Small intestine (tissue), 7 donors: ENCODE measurements around the gene CYP8B1. TPM values are rescaled to one million over a fixed set of nuclear protein-coding genes. Genes with fewer than 3 reads are reported as not detected.

ENCODE experiments used
- DNase-seq, 2 donors: peaks; one replicate each; pipeline versions ENCODE4 v3.0.0 to v3.0.0-alpha.2; 2013
- FAIRE-seq: peaks from 2 replicates; lab custom pipeline; 2012; peaks lifted over from hg19 to GRCh38; lab: Jason Lieb, UNC
- H3K27ac ChIP-seq, 3 donors: one replicate each; pipeline ENCODE4 v1.5.1; 2013; ENCODE audit warnings: low read length in 2 of 3, mild to moderate bottlenecking in 2 of 3, control low read depth in 1 of 3, inconsistent platforms in 1 of 3, low read depth in 1 of 3, moderate library complexity in 1 of 3
- H3K27me3 ChIP-seq, 3 donors: one replicate each; pipeline ENCODE4 v1.6.1; 2013; ENCODE audit warnings: low read length in 3 of 3, inconsistent platforms in 1 of 3; ENCODE audit not compliant: control insufficient read depth in 3 of 3, insufficient read depth in 3 of 3
- H3K36me3 ChIP-seq, 3 donors: one replicate each; pipeline ENCODE4 v1.6.1; 2013; ENCODE audit warnings: low read length in 3 of 3, inconsistent platforms in 1 of 3, low read depth in 1 of 3, mild to moderate bottlenecking in 1 of 3, moderate library complexity in 1 of 3; ENCODE audit not compliant: control insufficient read depth in 3 of 3, insufficient read depth in 2 of 3
- H3K4me1 ChIP-seq, 3 donors: one replicate each; pipeline ENCODE4 v1.6.1; 2013; ENCODE audit warnings: low read length in 2 of 3, inconsistent platforms in 1 of 3, low read depth in 1 of 3, mild to moderate bottlenecking in 1 of 3, moderate library complexity in 1 of 3; ENCODE audit not compliant: control insufficient read depth in 3 of 3, insufficient read depth in 2 of 3
- H3K4me3 ChIP-seq, 3 donors: one replicate each; pipeline ENCODE4 v1.5.1; 2013; ENCODE audit warnings: low read length in 3 of 3, control low read depth in 1 of 3, inconsistent platforms in 1 of 3, low read depth in 1 of 3, mild to moderate bottlenecking in 1 of 3, moderate library complexity in 1 of 3
- H3K9me3 ChIP-seq, 2 donors: one replicate each; pipeline ENCODE4 v1.6.1; 2013; ENCODE audit warnings: low read depth in 1 of 2, low read length in 1 of 2; ENCODE audit not compliant: control insufficient read depth in 2 of 2, insufficient read depth in 1 of 2
- WGBS, 3 donors: extraction: QIAGEN DNeasy Blood & Tissue Kit; methylation state at CpG; one replicate each; pipeline ENCODE4 v1.1.7; 2013; 5-methylcytosine and 5-hydroxymethylcytosine counted together
- polyA plus RNA-seq, 4 donors: library from polyadenylated mRNA; stranded (reverse) in 3 of 4; unstranded in 1 of 4; fragments of 200-250 nt in 3 of 4; fragments of 120-200 nt in 1 of 4; gene quantifications; one replicate each; pipeline versions ENCODE4 v1.2.1 to v1.2.3, GENCODE V29; 2013
- donor health status: healthy with polysubstance abuse.
- donor health status: control.
- donor health status: control.
- donor health status: Bipolar disorder and iron deficiency.
- donor health status: healthy.

The CYP8B1 gene
- polyA plus RNA-seq, 4 donors = 0.01 to 0.25 TPM; not detected in 2

DNA sequence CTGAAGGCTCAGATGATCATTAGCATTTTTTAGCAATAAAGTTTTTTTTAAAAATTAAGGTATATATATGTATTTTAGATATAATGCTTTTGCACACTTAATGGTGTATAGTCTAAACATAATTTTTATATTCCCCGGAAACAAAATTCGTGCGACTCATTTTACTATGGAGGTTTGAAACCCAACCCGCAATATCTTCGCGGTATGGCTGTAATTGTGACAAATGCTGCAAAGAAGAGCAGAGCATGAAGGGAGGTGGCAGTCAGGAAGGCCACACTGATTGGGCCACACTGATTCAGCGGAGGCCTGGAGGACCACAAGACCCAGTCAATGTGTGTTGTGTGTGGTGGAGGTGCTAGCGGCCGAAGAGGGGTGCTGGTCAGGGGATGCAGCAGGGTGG is 4.5 kb upstream of the CYP8B1 start:
- peaks cover 0 to 16% (median 0%) of the 10 kb centered on the region in 3 donors for H3K4me1 ChIP-seq
- DNase-seq (no peak), FAIRE-seq (no peak)
- no peak overlapping the region for H3K27ac ChIP-seq
- H3K9me3 ChIP-seq = no peaks in the 10 kb centered on the region
- peak overlapping the region in 1 of 3 donors; percentile 66 for H3K4me3 ChIP-seq
- 85 to 92% (median 90%) methylated on average over 9 of the region's 9 CpGs for WGBS, 3 donors
- no peaks in the 10 kb centered on the region for H3K36me3 ChIP-seq
- H3K27me3 ChIP-seq = no peaks in the 10 kb centered on the region

GRCh38 chr3:42877881-42878280 is 2.2 kb upstream of the CYP8B1 start:
- no peaks in the 10 kb centered on the region for H3K36me3 ChIP-seq
- WGBS, 3 donors = 86 to 87% (median 86%) methylated on average over 2 of the region's 2 CpGs
- DNase-seq (no peak), FAIRE-seq (no peak)
- H3K4me1 ChIP-seq = peaks cover 0 to 16% (median 0%) of the 10 kb centered on the region in 3 donors
- no peak overlapping the region for H3K27ac ChIP-seq
- no peak overlapping the region for H3K4me3 ChIP-seq
- H3K27me3 ChIP-seq = no peaks in the 10 kb centered on the region
- peaks cover 0 to 4% of the 10 kb centered on the region in 2 donors for H3K9me3 ChIP-seq

GRCh38 chr3:42876940-42877720 is 1.5 kb upstream of the CYP8B1 start:
- Histone ChIP-seq H3K9me3 (peaks cover 0 to 4% of the 10 kb centered on the region in 2 donors), H3K4me3 (no peak overlapping the region), H3K36me3 (no peaks in the 10 kb centered on the region), H3K27ac (no peak overlapping the region), H3K4me1 (peaks cover 0 to 16% (median 0%) of the 10 kb centered on the region in 3 donors), H3K27me3 (no peaks in the 10 kb centered on the region)
- DNase-seq (no peak), FAIRE-seq (no peak)
- WGBS, 3 donors = 50 to 67% (median 61%) methylated on average over 7 of the region's 7 CpGs

GRCh38 chr3:42876401-42876800 is 722 bp upstream of the CYP8B1 start:
- FAIRE-seq = no peak
- H3K4me3 ChIP-seq = no peak overlapping the region

DNA sequence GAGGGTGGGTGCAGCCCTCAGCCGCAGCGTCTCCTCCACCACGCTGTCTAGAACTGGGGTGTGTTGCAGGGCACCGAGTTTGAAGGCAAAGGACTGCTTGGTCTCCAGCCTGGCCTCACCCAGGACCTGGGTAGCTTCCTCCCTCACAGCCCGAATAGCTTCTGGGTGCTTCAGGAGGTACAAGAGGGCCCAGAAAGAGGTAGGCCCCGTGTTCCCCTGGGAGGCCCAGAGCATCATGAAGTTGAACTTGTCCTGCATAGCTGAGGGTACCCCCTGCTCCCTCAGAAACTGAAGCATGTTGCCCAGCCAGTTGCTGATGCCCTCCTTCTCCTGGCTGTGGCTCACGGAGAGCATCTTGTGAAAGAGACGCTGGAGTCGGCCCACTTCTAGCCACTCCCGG is 930 bp downstream of the CYP8B1 start:
- Histone ChIP-seq H3K27me3 (no peaks in the 10 kb centered on the region), H3K27ac (no peak overlapping the region), H3K4me3 (no peak overlapping the region), H3K36me3 (no peaks in the 10 kb centered on the region), H3K9me3 (peaks cover 0 to 4% of the 10 kb centered on the region in 2 donors), H3K4me1 (peaks cover 0 to 9% (median 0%) of the 10 kb centered on the region in 3 donors)
- no peak for FAIRE-seq
- DNase-seq = no peak
- 88 to 91% (median 91%) methylated on average over 10 of the region's 10 CpGs for WGBS, 3 donors

More at GRCh38 chr3:42876401-42876800, 722 bp upstream of the CYP8B1 start:
- no peaks in the 10 kb centered on the region for H3K27me3 ChIP-seq
- H3K27ac ChIP-seq = no peak overlapping the region
- peaks cover 0 to 16% (median 0%) of the 10 kb centered on the region in 3 donors for H3K4me1 ChIP-seq
- no peak for DNase-seq
- peaks cover 0 to 4% of the 10 kb centered on the region in 2 donors for H3K9me3 ChIP-seq
- H3K36me3 ChIP-seq = no peaks in the 10 kb centered on the region
- 29 to 61% (median 40%) methylated on average over 1 of the region's 1 CpG for WGBS, 3 donors

DNA sequence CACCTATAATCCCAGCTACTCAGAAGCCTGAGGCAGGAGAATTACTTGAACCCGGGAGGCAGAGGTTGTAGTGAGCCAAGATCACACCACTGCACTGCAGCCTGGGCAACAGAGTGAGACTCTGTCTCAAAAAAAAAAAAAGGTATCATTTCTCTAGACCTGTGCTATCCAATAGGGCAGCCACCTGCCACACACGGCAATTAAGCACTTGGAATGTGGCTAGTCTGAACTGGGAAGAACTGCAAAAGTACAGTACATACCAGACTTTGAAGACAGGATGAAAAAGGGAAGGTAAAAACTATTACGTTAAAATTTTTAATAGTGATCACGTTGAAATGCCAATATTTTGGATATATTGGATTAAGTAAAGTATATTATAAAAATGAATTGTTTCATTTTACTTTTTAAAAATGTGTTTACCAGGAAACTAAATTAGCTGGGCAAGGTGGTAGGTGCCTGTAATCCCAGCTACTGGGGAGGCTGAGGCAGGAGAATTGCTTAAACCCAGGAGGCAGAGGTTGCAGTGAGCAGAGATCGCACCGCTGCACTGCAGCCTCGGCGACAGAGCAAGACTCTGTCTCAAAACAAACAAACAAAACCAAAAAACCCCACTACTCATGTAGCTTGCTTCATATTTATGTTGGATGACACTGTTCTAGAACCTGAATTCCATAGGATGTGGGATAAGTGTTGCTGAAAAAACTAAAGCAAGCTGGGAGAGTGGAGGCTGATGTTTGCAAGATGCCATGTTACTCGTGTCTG is 2.3 kb downstream of the CYP8B1 start:
- Histone ChIP-seq H3K36me3 (no peaks in the 10 kb centered on the region), H3K4me1 (peaks cover 0 to 9% (median 0%) of the 10 kb centered on the region in 3 donors), H3K27ac (no peak overlapping the region), H3K9me3 (peaks cover 0 to 4% of the 10 kb centered on the region in 2 donors), H3K4me3 (no peak overlapping the region), H3K27me3 (no peaks in the 10 kb centered on the region)
- WGBS, 3 donors = 63 to 77% (median 76%) methylated on average over 9 of the region's 9 CpGs
- FAIRE-seq = no peak
- no peak for DNase-seq

GRCh38 chr3:42872718-42873117 is 3.0 kb downstream of the CYP8B1 start:
- no peak overlapping the region for H3K27ac ChIP-seq
- peaks cover 0 to 9% (median 0%) of the 10 kb centered on the region in 3 donors for H3K4me1 ChIP-seq
- H3K36me3 ChIP-seq = no peaks in the 10 kb centered on the region
- H3K27me3 ChIP-seq = no peaks in the 10 kb centered on the region
- H3K4me3 ChIP-seq = no peak overlapping the region
- no peak for FAIRE-seq
- H3K9me3 ChIP-seq = peaks cover 0 to 4% of the 10 kb centered on the region in 2 donors
- 68 to 89% (median 84%) methylated on average over 1 of the region's 1 CpG for WGBS, 3 donors
- no peak for DNase-seq

DNA sequence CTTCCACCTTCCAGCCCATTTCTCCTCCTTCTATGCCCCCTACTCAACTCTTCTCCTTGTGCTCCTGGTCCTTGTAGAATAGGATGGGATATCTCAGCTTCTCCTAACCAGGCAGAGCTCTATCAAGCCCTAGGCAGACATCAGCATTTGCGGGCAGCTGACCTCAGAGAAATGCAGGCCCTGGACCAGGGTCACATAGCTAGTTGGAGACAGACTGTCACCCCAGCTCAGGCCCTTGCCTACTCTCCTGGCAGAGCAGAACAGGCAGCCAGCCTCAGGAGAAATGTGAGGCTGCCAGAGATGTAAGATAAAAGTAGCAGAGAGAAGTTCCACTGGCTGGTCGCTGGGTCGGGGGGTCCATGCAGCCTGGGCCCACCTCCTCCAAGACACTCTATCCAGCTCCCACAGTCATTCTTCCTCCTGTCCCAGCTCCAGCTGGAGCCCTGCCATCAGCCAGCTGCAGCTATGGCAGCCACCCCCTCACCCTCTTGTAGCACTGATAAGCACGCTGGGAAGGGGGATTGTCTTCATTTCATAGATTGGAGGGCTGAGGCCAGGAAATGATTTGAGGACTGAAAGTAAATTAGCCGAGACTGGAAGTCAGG is 4.0 kb downstream of the CYP8B1 start:
- FAIRE-seq = no peak

More for the DNA sequence above, 4.0 kb downstream of the CYP8B1 start:
- no peak overlapping the region for H3K4me3 ChIP-seq
- WGBS, 3 donors = 37 to 46% (median 40%) methylated on average over 5 of the region's 5 CpGs
- DNase-seq = no peak
- H3K36me3 ChIP-seq = no peaks in the 10 kb centered on the region
- H3K27me3 ChIP-seq = no peaks in the 10 kb centered on the region
- peaks cover 0 to 4% of the 10 kb centered on the region in 2 donors for H3K9me3 ChIP-seq
- peaks cover 0 to 2% (median 0%) of the 10 kb centered on the region in 3 donors for H3K4me1 ChIP-seq
- no peak overlapping the region for H3K27ac ChIP-seq
